Endothelial cell of umbilical vein (primary cell): ENCODE measurements around the gene ZBBX. TPM values are rescaled to one million over a fixed set of nuclear protein-coding genes. Genes with fewer than 3 reads are reported as not detected.

ENCODE experiments used
- BruUV-seq: library from RNA; stranded (reverse); fragments of 400-500 nt; replicated peaks from 2 replicates; lab custom pipeline; 2021; lab: Mats Ljungman, UMichigan
- CTCF ChIA-PET: fragments of 300-600, 350-600 bp; sonication (Branson Sonifier 250); formaldehyde crosslinking; loops from one replicate; lab custom pipeline; 2021; ENCODE audit warnings: antibody characterized with exemption, inconsistent platforms; lab: Charles Lee
- POLR2A ChIA-PET: fragments of 300-600, 350-600 bp; sonication (Branson Sonifier 250); formaldehyde crosslinking; loops from one replicate; lab custom pipeline; 2021; ENCODE audit warnings: antibody characterized with exemption, inconsistent platforms; lab: Charles Lee
- DNase-seq: peaks from one replicate; pipeline ENCODE4 v3.0.0-alpha.2; 2011; ENCODE audit warnings: low read depth, low spot score
- FAIRE-seq: peaks from 2 replicates; lab custom pipeline; 2011; peaks lifted over from hg19 to GRCh38; lab: Jason Lieb, UNC
- H2AFZ ChIP-seq: 2 replicates; pipeline ENCODE4 v1.6.0; 2012; ENCODE audit warnings: low read depth, low read length, control low read depth, inconsistent platforms
- H3K27ac ChIP-seq: 2 replicates; pipeline ENCODE4 v1.5.1; 2011; ENCODE audit warnings: low read depth, mild to moderate bottlenecking, control low read depth, low read length, moderate library complexity; ENCODE audit not compliant: insufficient read depth
- H3K27me3 ChIP-seq, 2 experiments: 2 replicates each; pipeline versions ENCODE4 v1.6.0 to v1.6.1; 2011; ENCODE audit warnings: low read length in 2 of 2, mixed read lengths in 1 of 2; ENCODE audit not compliant: control insufficient read depth in 2 of 2, insufficient read depth in 2 of 2
- H3K36me3 ChIP-seq, 2 experiments: 2 replicates in 1 of 2; 3 replicates in 1 of 2; pipeline ENCODE4 v1.5.1; 2011; ENCODE audit warnings: low read length in 2 of 2, mild to moderate bottlenecking in 1 of 2, moderate library complexity in 1 of 2; ENCODE audit not compliant: control insufficient read depth in 2 of 2, insufficient read depth in 2 of 2; ENCODE audit errors: extremely low read depth in 1 of 2
- H3K4me1 ChIP-seq: 3 replicates; pipeline ENCODE4 v1.5.1; 2011; ENCODE audit warnings: mild to moderate bottlenecking, low read length; ENCODE audit not compliant: control insufficient read depth, insufficient read depth; ENCODE audit errors: extremely low read depth
- H3K4me2 ChIP-seq: 2 replicates; pipeline ENCODE4 v1.6.1; 2011; ENCODE audit warnings: low read length, control low read depth, mixed read lengths; ENCODE audit not compliant: insufficient read depth
- H3K4me3 ChIP-seq, 3 experiments: fragments of 200-600 bp in 1 of 3; sonication (generic), shearing (Covaris generic) in 1 of 3; replicated peaks in 1 of 3; 2 replicates each; pipeline ENCODE4 v1.5.1; 2011 to 2016; ENCODE audit warnings: control low read depth in 3 of 3, low read length in 3 of 3, mild to moderate bottlenecking in 2 of 3, inconsistent platforms in 1 of 3, low read depth in 1 of 3, moderate library complexity in 1 of 3; ENCODE audit not compliant: insufficient read depth in 1 of 3
- H3K79me2 ChIP-seq: 2 replicates; pipeline ENCODE4 v1.6.0; 2012; ENCODE audit warnings: low read length, inconsistent platforms; ENCODE audit not compliant: control insufficient read depth, insufficient read depth
- H3K9ac ChIP-seq: replicated peaks from 2 replicates; pipeline ENCODE3; 2011; ENCODE audit warnings: low read length, control low read depth; ENCODE audit not compliant: insufficient read depth; ENCODE audit errors: extremely low read depth
- H3K9me1 ChIP-seq: replicated peaks from 3 replicates; pipeline ENCODE4 v1.6.0; 2011; ENCODE audit warnings: mild to moderate bottlenecking, low read length; ENCODE audit not compliant: control insufficient read depth, insufficient read depth; ENCODE audit errors: extremely low read depth
- H3K9me3 ChIP-seq: replicated peaks from 2 replicates; pipeline ENCODE4 v1.5.1; 2012; ENCODE audit warnings: low read length, inconsistent platforms; ENCODE audit not compliant: control insufficient read depth, insufficient read depth
- H4K20me1 ChIP-seq: replicated peaks from 2 replicates; pipeline ENCODE3; 2011; ENCODE audit warnings: mild to moderate bottlenecking, low read length; ENCODE audit not compliant: control insufficient read depth, insufficient read depth; ENCODE audit errors: extremely low read depth
- CTCF ChIP-seq, 2 donors: IDR thresholded peaks; 1 replicate in 1 of 2; 2 replicates in 1 of 2; pipeline ENCODE4 v1.5.1; 2011; ENCODE audit warnings: low read length in 2 of 2, mild to moderate bottlenecking in 2 of 2, moderate library complexity in 2 of 2, control low read depth in 1 of 2, inconsistent platforms in 1 of 2, low read depth in 1 of 2; ENCODE audit not compliant: insufficient read depth in 1 of 2; ENCODE audit errors: extremely low read depth in 1 of 2
- EZH2 ChIP-seq: IDR thresholded peaks from 2 replicates; pipeline ENCODE4 v1.6.1; 2012; ENCODE audit warnings: borderline replicate concordance, low read depth, mild to moderate bottlenecking, moderate library complexity, low read length, inconsistent platforms; ENCODE audit not compliant: severe bottlenecking
- FOS ChIP-seq: IDR thresholded peaks from 2 replicates; pipeline ENCODE4 v1.6.1; 2011; ENCODE audit warnings: mild to moderate bottlenecking, low read length, moderate library complexity, borderline replicate concordance; ENCODE audit not compliant: insufficient read depth
- GATA2 ChIP-seq: IDR thresholded peaks from 2 replicates; pipeline ENCODE4 v1.7.0; 2011; ENCODE audit warnings: low read depth, mild to moderate bottlenecking, moderate library complexity, mixed read lengths, low read length; ENCODE audit not compliant: insufficient read length, insufficient read depth
- JUN ChIP-seq: IDR thresholded peaks from 2 replicates; pipeline ENCODE4 v1.6.1; 2011; ENCODE audit warnings: borderline replicate concordance, low read depth; ENCODE audit not compliant: insufficient read length, insufficient read depth
- MYC ChIP-seq: IDR thresholded peaks from one replicate; pipeline ENCODE4 v1.6.1; 2011; ENCODE audit warnings: mild to moderate bottlenecking, low read depth, low read length
- POLR2A ChIP-seq: IDR thresholded peaks from 2 replicates; pipeline ENCODE4 v1.6.1; 2012; ENCODE audit warnings: low read depth, mild to moderate bottlenecking, control low read depth, low read length
- POLR2AphosphoS5 ChIP-seq: IDR thresholded peaks from 2 replicates; pipeline ENCODE4 v1.6.1; 2012; ENCODE audit warnings: low read depth, mild to moderate bottlenecking, control low read depth, low read length, moderate library complexity; ENCODE audit not compliant: insufficient read depth
- dilution Hi-C: fragments of 300-500 bp; cut with MboI; formaldehyde crosslinking; loops from one replicate; pipeline ENCODE4 v1.15.0; 2019; ENCODE audit warnings: low sequenced_read_pairs; ENCODE audit not compliant: extremely low pct_ligation_motif_present
- intact Hi-C: fragments of 100-400 bp; cut with micrococcal nuclease; formaldehyde crosslinking; loops from one replicate; pipeline ENCODE4 v1.10.0; 2022
- polyA plus RNA-seq, 4 experiments: library from polyadenylated mRNA; depleted of rRNA in 3 of 4; stranded (reverse) in 3 of 4; unstranded in 1 of 4; fragments of >200 nt; gene quantifications; 2 replicates each; pipeline versions ENCODE4 v1.2.1 to v1.2.3, GENCODE V29; 2011 to 2012; ENCODE audit warnings: missing spikeins in 1 of 4
- total RNA-seq: library from RNA; stranded (reverse); gene quantifications from 2 replicates; pipeline ENCODE4 v1.2.3, GENCODE V29; 2021
- TF ChIP-seq, protein P1 (sequence below): IDR thresholded peaks from 2 replicates; pipeline ENCODE4 v1.6.1; 2011; ENCODE audit not compliant: insufficient read depth, insufficient read length

The ZBBX gene
- total and polyA plus RNA-seq, 2 donors (not counting 3 experiments of a cell fraction or from before 2014, with no cell fraction given) = not detected

DNA sequence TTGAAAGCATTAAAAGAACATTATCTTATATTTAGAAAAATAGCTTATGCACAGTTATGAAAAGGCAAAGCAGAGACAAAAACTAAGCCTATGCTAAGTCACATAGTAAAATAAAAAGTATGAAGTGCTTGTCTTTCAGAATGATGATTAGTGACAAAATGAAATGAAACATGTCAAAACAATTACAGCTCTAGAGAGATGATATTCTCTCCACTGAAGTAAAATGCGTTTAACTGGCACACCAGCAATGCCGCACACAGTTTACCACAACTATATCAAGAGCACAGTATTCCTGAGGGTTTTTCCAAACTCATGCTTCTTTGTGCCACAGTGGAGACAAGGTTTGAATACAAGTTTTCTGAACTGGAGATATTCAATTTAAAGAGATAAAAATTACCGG, 2.1 kb upstream of the ZBBX start:
- Histone ChIP-seq H3K9ac (no peak overlapping the region), H3K4me3 (no peak overlapping the region), H3K36me3 (no peaks in the 10 kb centered on the region), H3K4me1 (no peaks in the 10 kb centered on the region), H3K9me1 (no peaks in the 10 kb centered on the region), H3K9me3 (no peaks in the 10 kb centered on the region), H3K79me2 (no peaks in the 10 kb centered on the region), H3K27ac (no peak overlapping the region), H3K4me2 (no peak overlapping the region), H2AFZ (no peak overlapping the region), H3K27me3 (no peaks in the 10 kb centered on the region), H4K20me1 (no peaks in the 10 kb centered on the region)
- DNase-seq = no peak
- ChIA-PET POLR2A (no interaction called here), CTCF (interaction anchor here (1.3 to 1.4 kb wide), 3 partner anchors 303 to 500 kb away, joined by 3 to 6 read pairs (median 5); no protein-coding TSS in a partner anchor)
- TF ChIP-seq FOS = no peak
- TF ChIP-seq, protein P1, sequence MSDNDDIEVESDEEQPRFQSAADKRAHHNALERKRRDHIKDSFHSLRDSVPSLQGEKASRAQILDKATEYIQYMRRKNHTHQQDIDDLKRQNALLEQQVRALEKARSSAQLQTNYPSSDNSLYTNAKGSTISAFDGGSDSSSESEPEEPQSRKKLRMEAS = no peak
- TF ChIP-seq CTCF (IDR thresholded peaks at IDR 0.05; ENCODE audit: extremely low read depth in 1 of 2, insufficient read depth in 1 of 2, low read depth in 1 of 2, low read length in 2 of 2) = no peak
- TF ChIP-seq GATA2 = no peak
- dilution Hi-C loops = no loop called here
- BruUV-seq = no TSS peak
- no peak for FAIRE-seq
- intact Hi-C loops = loop anchor here (10.0 kb wide), 2 partner anchors 663 to 783 kb away; no protein-coding TSS in a partner anchor

DNA sequence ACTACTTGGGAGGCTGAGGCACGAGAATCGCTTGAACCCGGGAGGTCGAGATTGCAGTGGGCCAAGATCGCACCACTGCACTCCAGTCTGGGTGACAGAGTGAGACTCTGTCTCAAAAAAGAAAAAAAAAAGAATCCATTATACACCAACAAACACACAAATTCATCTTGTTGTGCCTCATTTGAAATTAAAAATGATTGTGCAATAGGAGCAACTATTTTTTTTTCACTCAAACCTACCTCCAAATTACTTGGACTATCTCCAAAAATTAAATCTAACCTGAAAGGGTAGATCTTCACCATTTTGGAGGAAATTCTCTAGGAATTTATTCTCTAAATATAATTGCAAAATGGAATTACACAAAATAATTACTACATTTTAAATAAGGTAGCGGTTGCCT, 4.6 kb downstream of the ZBBX start:
- no TSS peak for BruUV-seq
- no peak overlapping the region for H3K4me3 ChIP-seq
- POLR2A ChIA-PET = no interaction called here
- H3K36me3 ChIP-seq = no peaks in the 10 kb centered on the region
- FAIRE-seq (no peak), DNase-seq (no peak)
- H3K27ac ChIP-seq = no peak overlapping the region
- dilution Hi-C loops = no loop called here
- no peaks in the 10 kb centered on the region for H3K9me1 ChIP-seq
- intact Hi-C loops = no loop called here
- no peaks in the 10 kb centered on the region for H3K79me2 ChIP-seq
- H3K9me3 ChIP-seq = no peaks in the 10 kb centered on the region
- TF ChIP-seq, protein P1 = no peak
- no peak for TF ChIP-seq EZH2
- no peak for TF ChIP-seq MYC
- no peak for TF ChIP-seq CTCF (IDR thresholded peaks at IDR 0.05; ENCODE audit: extremely low read depth in 1 of 2, insufficient read depth in 1 of 2, low read depth in 1 of 2, low read length in 2 of 2)
- no peak for TF ChIP-seq POLR2A
- no peak for TF ChIP-seq POLR2AphosphoS5
- no peak for TF ChIP-seq JUN
- no peak for TF ChIP-seq GATA2
- TF ChIP-seq FOS = no peak
- H2AFZ ChIP-seq = no peak overlapping the region
- H4K20me1 ChIP-seq = no peaks in the 10 kb centered on the region
- H3K9ac ChIP-seq = no peak overlapping the region
- no peaks in the 10 kb centered on the region for H3K27me3 ChIP-seq
- H3K4me2 ChIP-seq = no peak overlapping the region
- CTCF ChIA-PET = no interaction called here
- no peaks in the 10 kb centered on the region for H3K4me1 ChIP-seq
